Kidney (tissue), 14 donors: ENCODE results near the gene EPHB4. TPM values are rescaled to one million over a fixed set of nuclear protein-coding genes. Genes with fewer than 3 reads are reported as not detected.

Experiments used
- DNase-seq, 5 donors: peaks; one replicate each; pipeline ENCODE4 v3.0.0-alpha.2; 2013 to 2020
- FAIRE-seq: peaks from 2 replicates; lab custom pipeline; 2012; peaks lifted over from hg19 to GRCh38; lab: Jason Lieb, UNC
- H3K27ac ChIP-seq, 2 donors: one replicate each; pipeline ENCODE4 v1.7.0; 2013; ENCODE audit warnings: low read depth in 2 of 2, low read length in 2 of 2, inconsistent platforms in 1 of 2
- H3K27me3 ChIP-seq: one replicate; pipeline ENCODE4 v1.7.1; 2013; ENCODE audit warnings: low read length, inconsistent platforms; ENCODE audit not compliant: control insufficient read depth, insufficient read depth
- H3K36me3 ChIP-seq, 3 donors: one replicate each; pipeline versions ENCODE4 v1.7.0 to v1.7.1; 2013; ENCODE audit warnings: low read length in 3 of 3, control low read depth in 1 of 3, inconsistent platforms in 1 of 3; ENCODE audit not compliant: insufficient read depth in 3 of 3, control insufficient read depth in 2 of 3
- H3K4me1 ChIP-seq, 3 donors: one replicate each; pipeline versions ENCODE4 v1.7.0 to v1.7.1; 2013; ENCODE audit warnings: low read length in 3 of 3, inconsistent platforms in 1 of 3, low read depth in 1 of 3; ENCODE audit not compliant: control insufficient read depth in 2 of 3, insufficient read depth in 2 of 3
- H3K4me3 ChIP-seq, 3 donors: one replicate each; pipeline versions ENCODE4 v1.7.0 to v1.8.1; 2013; ENCODE audit warnings: low read length in 3 of 3, control low read depth in 1 of 3, inconsistent platforms in 1 of 3
- H3K9ac ChIP-seq, 3 donors: one replicate each; pipeline versions ENCODE4 v1.7.0 to v1.7.1; 2013; ENCODE audit warnings: low read length in 3 of 3, control low read depth in 1 of 3, inconsistent platforms in 1 of 3
- H3K9me3 ChIP-seq, 3 donors: one replicate each; pipeline versions ENCODE4 v1.7.0 to v1.7.1; 2013; ENCODE audit warnings: low read length in 3 of 3, control low read depth in 1 of 3, inconsistent platforms in 1 of 3; ENCODE audit not compliant: control insufficient read depth in 2 of 3, insufficient read depth in 1 of 3
- intact Hi-C: fragments of 100-400 bp; cut with DNase I; formaldehyde crosslinking; loops from one replicate; pipeline ENCODE4 v1.11.1; 2022
- polyA plus RNA-seq: library from polyadenylated mRNA; stranded (reverse); fragments of 350-450 nt; fragmentation: Illumina TruSeq; extraction: RNeasy Lipid Tissue Mini Kit (QIAGEN cat#74804); gene quantifications from one replicate; pipeline ENCODE4 v1.2.3, GENCODE V29; 2014; ENCODE audit warnings: low read depth, low replicate concordance; ENCODE audit not compliant: insufficient read depth
- total RNA-seq: library from RNA; stranded (reverse); fragmentation: NEBNext Ultra II Directional; extraction: Animal tissue kit (Norgen Biotek cat#: 25700); gene quantifications from one replicate; pipeline ENCODE4 v1.2.1, GENCODE V29; 2021
- TF ChIP-seq, protein P1 (sequence below): IDR thresholded peaks from 3 replicates; pipeline ENCODE4 v1.5.1; 2012; ENCODE audit warnings: mild to moderate bottlenecking, moderate library complexity, borderline replicate concordance; ENCODE audit not compliant: insufficient read depth; ENCODE audit errors: extremely low read depth
- donor health status: control.
- donor health status: control.
- donor health status: control.
- donor health status: control.
- donor health status: control.
- donor health status: DM: yes; HTN: yes; CAD: no.
- donor health status: Normal renal cell carcinoma (clear cell type).

Gene EPHB4
- total and polyA plus RNA-seq, 2 donors from 2014 or later: 33.2 to 65.5 TPM

DNA sequence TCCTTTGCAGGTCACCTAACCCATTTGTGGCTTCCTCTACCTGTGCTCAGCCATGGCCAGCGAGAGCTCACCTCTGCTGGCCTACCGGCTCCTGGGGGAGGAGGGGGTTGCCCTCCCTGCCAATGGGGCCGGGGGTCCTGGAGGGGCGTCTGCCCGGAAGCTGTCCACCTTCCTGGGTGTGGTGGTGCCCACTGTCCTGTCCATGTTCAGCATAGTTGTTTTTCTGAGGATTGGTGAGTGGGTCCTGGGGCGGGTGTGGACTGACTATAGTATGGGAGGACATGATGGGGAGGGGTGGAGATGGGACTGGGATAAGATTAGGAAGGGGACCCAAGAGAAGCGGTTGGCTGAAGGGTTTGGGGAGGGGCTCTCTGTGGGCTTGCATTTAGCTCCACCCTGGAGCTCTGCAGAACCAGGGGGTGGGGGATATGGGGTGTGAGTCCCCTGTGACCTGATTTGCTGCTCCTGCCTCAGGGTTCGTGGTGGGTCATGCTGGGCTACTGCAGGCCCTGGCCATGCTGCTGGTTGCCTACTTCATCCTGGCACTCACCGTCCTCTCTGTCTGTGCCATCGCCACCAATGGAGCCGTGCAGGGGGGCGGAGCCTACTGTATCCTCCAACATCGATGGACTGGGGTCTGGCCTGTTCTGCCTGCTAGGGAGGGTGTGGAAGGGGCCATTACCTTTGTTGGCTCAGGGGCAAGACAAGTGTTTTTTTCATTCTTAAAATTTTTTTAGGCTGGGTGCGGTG is 27.0 kb upstream of the EPHB4 start:
- intact Hi-C loops: loop anchor here (10.0 kb wide), 1 partner anchor 50 kb away; no protein-coding TSS in a partner anchor
- Histone ChIP-seq H3K9ac (no peak overlapping the region), H3K36me3 (peaks cover 0 to 2% (median 0%) of the 10 kb centered on the region in 3 donors), H3K27ac (no peak overlapping the region), H3K4me1 (peaks cover 0 to 9% (median 0%) of the 10 kb centered on the region in 3 donors), H3K27me3 (no peaks in the 10 kb centered on the region), H3K4me3 (no peak overlapping the region), H3K9me3 (no peaks in the 10 kb centered on the region)
- TF ChIP-seq, protein P1, sequence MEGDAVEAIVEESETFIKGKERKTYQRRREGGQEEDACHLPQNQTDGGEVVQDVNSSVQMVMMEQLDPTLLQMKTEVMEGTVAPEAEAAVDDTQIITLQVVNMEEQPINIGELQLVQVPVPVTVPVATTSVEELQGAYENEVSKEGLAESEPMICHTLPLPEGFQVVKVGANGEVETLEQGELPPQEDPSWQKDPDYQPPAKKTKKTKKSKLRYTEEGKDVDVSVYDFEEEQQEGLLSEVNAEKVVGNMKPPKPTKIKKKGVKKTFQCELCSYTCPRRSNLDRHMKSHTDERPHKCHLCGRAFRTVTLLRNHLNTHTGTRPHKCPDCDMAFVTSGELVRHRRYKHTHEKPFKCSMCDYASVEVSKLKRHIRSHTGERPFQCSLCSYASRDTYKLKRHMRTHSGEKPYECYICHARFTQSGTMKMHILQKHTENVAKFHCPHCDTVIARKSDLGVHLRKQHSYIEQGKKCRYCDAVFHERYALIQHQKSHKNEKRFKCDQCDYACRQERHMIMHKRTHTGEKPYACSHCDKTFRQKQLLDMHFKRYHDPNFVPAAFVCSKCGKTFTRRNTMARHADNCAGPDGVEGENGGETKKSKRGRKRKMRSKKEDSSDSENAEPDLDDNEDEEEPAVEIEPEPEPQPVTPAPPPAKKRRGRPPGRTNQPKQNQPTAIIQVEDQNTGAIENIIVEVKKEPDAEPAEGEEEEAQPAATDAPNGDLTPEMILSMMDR: no peak
- no peak for FAIRE-seq
- DNase-seq: peak in 1 of 5 donors; percentile 70

DNA sequence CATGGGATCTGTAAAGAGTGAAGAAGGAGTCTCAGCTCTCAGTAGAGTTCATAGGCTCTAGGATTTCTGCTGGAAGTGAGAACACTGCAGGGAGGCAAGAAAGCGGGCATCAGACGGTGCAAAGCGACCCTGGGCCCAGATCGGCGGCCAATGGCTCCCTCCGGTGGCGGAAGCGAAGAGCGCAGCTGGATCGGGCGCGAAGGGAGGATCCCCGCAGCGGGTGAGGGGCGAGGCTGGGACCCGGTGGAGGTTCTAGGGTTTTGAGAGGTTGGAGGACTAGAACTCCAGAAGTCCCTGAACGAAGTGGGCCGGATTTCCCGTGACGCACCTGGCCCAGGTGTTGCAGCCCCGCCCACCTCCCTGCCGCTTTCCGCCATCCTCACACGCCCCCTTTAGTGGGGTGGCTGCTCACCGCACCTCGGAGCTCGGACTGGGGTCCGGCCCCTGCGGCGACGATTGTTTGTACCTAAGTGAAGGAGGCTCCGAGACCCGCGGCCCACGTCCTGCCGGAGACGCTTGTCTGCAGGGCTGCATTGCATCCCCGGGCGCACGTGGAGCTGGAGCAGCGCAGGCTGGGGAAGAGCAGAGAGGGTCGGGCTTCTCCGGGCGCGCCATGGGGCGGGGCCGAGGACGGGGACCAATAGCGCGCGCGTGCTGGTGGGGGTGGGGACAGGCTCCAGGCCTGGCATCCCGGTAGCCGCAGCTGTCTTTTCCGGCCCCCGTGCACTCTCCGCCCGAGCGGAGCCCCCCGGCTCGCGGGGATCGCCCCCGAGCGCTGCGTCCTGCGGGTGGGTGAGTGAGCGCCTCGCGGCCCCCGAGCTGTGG is 24.9 kb upstream of the EPHB4 start, which contains the start of gene SLC12A9:
Gene SLC12A9 (plus strand): TSS at position 666 of the 825 bp plus-strand sequence. CDS start 1,485 bp downstream, outside the sequence.
- Histone ChIP-seq H3K4me3 (peak within 1 kb of the TSS; percentile 41 to 69 (median 67)), H3K4me1 (peaks cover 0 to 9% (median 0%) of the 10 kb centered on the region in 3 donors), H3K36me3 (no peaks in the 10 kb centered on the region), H3K9ac (peak within 1 kb of the TSS; percentile 15 to 55 (median 46)), H3K27ac (no peak within 1 kb of the TSS), H3K27me3 (no peaks in the 10 kb centered on the region), H3K9me3 (no peaks in the 10 kb centered on the region)
- intact Hi-C loops: loop anchor here (10.0 kb wide), 1 partner anchor 47 kb away; no protein-coding TSS in a partner anchor
- TF ChIP-seq, protein P1: peak; percentile 94
- DNase-seq: peak; percentile 91 to 97 (median 94)
- no peak for FAIRE-seq

DNA sequence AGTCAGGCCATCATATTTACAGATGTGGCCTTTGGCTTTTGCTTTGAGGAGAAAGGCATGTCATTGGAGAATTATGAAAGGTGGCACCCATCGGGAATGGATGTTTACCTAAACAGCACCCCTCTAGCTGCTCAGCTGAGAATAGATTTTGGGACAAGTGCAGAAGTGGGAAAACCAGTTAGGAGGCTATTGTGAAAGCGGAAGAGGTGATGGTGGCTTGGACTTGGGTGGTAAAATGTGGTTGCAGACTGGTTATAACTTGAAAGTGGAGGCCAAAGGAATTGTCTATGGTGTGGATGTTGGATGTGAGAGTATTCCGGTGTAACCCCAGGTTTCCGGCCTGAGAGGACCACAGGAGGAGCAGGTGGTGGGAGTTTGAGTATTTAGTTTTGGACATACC is 20.0 kb upstream of the EPHB4 start:
- H3K27ac ChIP-seq: no peak overlapping the region
- DNase-seq (peak in 1 of 5 donors; percentile 19), FAIRE-seq (no peak)
- TF ChIP-seq, protein P1: no peak
- no peaks in the 10 kb centered on the region for H3K36me3 ChIP-seq
- H3K9ac ChIP-seq: no peak overlapping the region
- peaks cover 0 to 4% (median 0%) of the 10 kb centered on the region in 3 donors for H3K4me1 ChIP-seq
- no peak overlapping the region for H3K4me3 ChIP-seq
- no peaks in the 10 kb centered on the region for H3K9me3 ChIP-seq
- intact Hi-C loops: no loop called here
- no peaks in the 10 kb centered on the region for H3K27me3 ChIP-seq
